ENCODE measurements around the gene DKK1. TPM values are rescaled to one million over a fixed set of nuclear protein-coding genes. Genes with fewer than 3 reads are reported as not detected.

The DKK1 gene, protein sequence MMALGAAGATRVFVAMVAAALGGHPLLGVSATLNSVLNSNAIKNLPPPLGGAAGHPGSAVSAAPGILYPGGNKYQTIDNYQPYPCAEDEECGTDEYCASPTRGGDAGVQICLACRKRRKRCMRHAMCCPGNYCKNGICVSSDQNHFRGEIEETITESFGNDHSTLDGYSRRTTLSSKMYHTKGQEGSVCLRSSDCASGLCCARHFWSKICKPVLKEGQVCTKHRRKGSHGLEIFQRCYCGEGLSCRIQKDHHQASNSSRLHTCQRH
- 22.0 and 33.0 TPM in 2 replicates for total RNA-seq

- DNase-seq (ENCODE audit: extremely low read depth, low read depth, low spot score), result peak; percentile 55
Observed at GRCh38 chr10:52313933-52314821, at the start of gene DKK1. DKK1 (plus strand) TSS chr10:52314281; CDS start chr10:52314435, 154 bp downstream.

DNA sequence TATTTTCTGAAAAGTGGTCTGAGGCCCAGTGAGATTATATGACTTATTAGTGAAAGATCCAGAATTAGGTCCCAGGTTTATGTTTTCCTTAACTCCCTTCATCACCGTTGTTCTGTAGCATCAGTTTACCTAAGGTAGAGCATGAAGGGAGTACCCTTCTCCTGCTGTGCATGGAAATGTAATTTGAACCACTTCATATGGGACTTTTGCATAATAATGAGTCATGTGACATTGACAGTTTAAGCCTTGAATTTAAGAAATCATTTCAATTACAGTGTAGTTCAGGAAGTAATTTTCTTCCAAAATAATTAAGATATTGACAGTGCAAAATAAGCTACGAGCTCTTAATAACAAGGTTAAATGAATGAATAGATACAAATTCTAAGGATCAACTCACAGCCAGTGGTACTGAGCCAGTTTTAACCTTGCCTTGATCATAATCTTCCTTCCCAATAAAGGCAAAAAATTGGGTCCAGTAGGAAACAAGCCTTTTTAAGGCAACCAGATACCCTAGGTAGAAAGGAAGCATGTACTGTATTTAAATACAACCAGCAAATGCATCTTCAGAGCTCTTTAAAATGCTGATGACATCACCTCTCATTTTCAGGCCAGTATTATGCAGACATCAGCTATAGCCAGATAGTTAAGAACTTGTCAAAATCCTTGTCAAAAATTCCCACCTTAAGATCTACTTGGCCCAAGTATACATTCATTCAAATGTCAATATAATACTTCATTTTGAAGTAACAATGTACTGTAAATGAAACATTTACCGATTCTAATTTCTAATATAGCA lies 48.8 kb upstream of the DKK1 start:
- no peak for DNase-seq (ENCODE audit: extremely low read depth, low read depth, low spot score)

DNA sequence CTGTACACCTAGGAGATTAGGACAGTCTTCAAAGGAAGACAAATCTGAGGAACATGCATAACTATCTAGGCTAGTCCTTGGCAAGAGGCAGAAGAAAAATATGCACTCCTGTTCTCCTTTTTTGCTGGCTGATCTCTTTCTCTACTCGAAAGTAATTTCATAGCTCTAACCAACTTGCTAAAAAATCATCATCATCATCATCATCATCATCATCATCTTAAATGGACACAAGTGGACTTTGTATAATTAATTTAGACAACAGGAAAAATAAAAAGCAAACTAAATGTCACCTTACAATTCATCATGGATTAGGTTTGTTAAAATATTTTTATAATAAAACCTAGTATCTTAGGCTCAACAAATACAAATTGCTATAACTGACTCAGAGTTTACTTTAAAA lies 47.2 kb upstream of the DKK1 start:
- DNase-seq (ENCODE audit: extremely low read depth, low read depth, low spot score), result no peak

DNA sequence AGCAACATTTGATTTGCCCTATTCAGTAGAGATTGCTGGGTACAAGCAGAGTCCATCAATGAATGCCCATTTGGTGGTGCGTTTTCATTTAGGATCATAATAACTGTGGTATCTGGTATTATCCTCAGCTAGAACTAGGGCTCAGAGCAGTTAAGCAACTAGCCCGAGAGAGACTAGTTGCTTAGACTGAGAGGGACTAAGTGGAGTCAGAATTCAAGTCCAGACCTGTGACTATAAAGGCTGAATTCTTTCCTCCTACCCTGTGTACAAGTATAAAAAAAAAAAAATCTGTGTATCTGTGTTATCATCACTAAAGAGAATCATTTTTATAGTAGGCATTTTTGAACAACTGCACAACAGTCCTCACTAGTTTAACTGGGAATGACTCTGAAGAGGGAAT lies 45.3 kb upstream of the DKK1 start:
- no peak for DNase-seq (ENCODE audit: extremely low read depth, low read depth, low spot score)

DNA sequence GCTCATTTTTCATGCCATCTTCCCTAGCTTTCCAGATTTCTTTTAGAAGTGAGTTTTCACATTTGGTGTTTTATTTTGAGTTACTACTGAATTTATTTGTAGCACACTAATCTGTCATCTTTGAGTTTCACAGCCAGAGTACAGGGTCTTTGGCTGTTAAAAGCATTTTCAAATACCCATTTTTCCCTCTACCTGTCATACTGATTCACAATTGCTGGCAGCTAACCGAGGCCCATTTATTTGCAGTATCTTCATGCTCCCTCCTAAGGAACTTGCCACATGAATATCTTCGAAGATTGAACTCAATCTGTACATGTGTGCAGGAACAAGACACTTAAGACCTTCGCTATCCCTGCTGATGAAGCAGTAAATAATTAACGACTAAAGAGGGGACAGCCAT lies 44.8 kb upstream of the DKK1 start:
- no peak for DNase-seq (ENCODE audit: extremely low read depth, low read depth, low spot score)

DNA sequence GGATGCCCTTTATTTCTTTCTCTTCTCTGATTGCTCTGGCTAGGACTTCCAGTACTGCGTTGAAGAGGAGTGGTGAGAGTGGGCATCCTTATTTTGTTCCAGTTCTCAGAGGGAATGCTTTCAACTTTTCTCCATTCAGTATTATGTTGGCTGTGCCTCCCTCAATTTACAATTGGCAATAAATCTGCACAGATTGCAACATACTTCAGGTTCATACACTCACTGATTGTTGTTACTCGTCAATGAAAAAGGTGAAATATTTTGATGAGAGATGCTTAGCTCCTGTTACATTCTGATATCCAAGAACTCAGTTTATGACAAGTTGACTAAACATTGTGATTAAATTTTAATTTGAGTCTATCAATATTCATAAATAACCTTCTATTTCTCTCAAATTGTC lies 37.9 kb upstream of the DKK1 start:
- no peak for DNase-seq (ENCODE audit: extremely low read depth, low read depth, low spot score)

GRCh38 chr10:52276986-52277385 lies 37.1 kb upstream of the DKK1 start:
- DNase-seq (ENCODE audit: extremely low read depth, low read depth, low spot score), result no peak

DNA sequence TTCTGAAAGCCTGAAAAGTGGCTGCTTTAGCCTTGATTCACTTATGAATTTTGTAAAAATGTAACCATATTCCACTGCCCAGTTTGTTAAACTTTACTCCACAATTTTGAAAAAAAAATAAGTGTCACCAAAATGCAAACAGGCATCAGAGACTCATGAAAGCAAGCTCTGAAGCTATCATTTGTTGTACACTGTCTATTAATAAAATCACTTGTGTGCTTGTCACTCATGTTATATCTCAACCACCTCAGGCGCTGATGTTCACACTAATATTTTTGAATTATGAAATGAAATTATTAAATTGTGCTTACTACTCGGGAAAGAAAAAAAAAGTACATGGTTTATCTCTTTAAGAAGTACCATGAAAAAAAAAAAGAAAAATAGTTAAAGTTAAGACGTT lies 34.5 kb upstream of the DKK1 start:
- no peak for DNase-seq (ENCODE audit: extremely low read depth, low read depth, low spot score)

- DNase-seq (ENCODE audit: extremely low read depth, low read depth, low spot score), result no peak
Observed at GRCh38 chr10:52280051-52280450, 34.0 kb upstream of the DKK1 start.

- DNase-seq (ENCODE audit: extremely low read depth, low read depth, low spot score), result no peak
Observed at GRCh38 chr10:52283174-52283573, 30.9 kb upstream of the DKK1 start.

DNA sequence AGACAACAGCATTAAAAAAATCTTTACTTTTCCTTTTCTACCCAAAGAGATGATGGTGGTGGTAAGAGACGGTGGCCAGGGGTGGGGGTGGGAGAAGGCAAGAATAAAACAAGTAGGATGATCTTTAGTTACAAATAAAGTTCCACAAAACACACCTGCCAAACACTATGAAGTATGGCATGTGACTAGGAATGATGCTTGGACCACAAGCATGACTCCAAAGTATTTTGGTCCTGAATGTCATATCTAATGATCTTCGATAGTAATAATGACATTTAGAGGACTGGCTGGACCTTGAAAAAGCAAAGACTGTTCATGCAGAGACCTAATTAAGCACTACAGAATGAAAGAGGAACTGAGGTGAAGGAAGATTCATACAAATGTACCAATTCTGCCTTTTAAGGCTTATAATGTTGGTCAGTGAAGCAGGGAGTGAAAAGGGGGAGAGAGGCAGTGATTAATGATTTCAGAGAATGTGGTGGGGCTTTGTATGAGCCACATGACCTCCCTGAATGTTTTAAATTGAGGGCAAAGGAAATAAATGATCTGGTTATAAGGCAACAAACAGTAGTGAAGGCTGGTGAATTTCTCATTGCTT lies 29.6 kb upstream of the DKK1 start:
- DNase-seq (ENCODE audit: extremely low read depth, low read depth, low spot score), result no peak

DNA sequence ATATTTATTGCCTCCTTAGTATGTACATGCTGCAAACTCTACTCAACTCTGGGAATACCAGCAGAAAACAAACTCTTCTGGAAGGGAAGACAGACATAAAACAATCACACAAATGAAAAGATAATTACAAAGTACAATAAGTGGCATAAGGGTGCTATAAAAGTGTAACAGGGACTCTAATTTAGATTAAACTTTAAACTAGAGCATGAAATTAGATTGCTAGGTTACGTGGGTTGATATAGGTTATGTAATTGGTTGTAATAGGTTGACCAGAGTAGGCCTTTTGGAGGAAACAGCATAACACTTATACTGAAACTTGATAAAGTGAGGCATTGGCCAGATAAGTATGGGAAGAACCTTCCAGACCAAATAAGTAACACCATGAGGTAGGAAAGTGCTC lies 26.2 kb upstream of the DKK1 start:
- no peak for DNase-seq (ENCODE audit: extremely low read depth, low read depth, low spot score)

DNA sequence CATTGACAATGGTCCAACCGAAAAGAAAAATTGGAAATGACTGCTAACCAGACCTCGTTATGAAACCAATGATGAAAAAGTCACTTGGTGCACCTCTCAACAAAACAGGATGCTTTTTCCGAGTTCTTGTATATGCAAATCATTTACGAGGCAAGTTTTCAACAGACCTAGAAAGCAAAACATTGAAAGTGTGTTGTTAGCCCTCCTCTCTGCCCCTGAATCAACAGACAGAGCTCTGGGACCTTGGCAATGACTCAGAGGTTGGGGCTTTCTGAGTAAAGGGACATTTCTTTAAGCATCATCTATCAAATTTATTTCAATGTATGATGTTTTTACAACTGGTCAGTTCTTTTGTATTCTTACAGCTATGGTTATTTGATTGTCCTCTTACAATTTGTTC lies 16.3 kb upstream of the DKK1 start:
- no peak for DNase-seq (ENCODE audit: extremely low read depth, low read depth, low spot score)

- no peak for DNase-seq (ENCODE audit: extremely low read depth, low read depth, low spot score)
Observed at GRCh38 chr10:52300599-52301277, 13.3 kb upstream of the DKK1 start.

GRCh38 chr10:52308251-52309031 lies 5.6 kb upstream of the DKK1 start:
- peak; percentile 54 for DNase-seq (ENCODE audit: extremely low read depth, low read depth, low spot score)

DNA sequence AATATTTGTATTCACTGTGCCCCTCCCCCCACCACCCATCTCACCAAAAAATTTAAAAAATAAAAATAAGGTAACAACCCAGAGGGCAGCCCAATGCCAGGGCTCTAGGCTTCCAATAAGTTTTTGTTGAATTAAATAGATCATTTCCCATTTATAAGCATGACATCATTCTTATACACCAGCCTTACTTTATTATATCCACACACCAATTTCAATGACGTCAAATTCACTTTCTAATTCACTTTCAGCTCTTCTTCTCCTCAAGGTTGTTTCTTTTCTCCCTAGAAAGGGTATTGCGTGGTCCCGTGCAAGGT lies 1.2 kb upstream of the DKK1 start:
- DNase-seq (ENCODE audit: extremely low read depth, low read depth, low spot score), result no peak

GRCh38 chr10:52313256-52313932 lies 687 bp upstream of the DKK1 start:
- DNase-seq (ENCODE audit: extremely low read depth, low read depth, low spot score), result no peak

DNA sequence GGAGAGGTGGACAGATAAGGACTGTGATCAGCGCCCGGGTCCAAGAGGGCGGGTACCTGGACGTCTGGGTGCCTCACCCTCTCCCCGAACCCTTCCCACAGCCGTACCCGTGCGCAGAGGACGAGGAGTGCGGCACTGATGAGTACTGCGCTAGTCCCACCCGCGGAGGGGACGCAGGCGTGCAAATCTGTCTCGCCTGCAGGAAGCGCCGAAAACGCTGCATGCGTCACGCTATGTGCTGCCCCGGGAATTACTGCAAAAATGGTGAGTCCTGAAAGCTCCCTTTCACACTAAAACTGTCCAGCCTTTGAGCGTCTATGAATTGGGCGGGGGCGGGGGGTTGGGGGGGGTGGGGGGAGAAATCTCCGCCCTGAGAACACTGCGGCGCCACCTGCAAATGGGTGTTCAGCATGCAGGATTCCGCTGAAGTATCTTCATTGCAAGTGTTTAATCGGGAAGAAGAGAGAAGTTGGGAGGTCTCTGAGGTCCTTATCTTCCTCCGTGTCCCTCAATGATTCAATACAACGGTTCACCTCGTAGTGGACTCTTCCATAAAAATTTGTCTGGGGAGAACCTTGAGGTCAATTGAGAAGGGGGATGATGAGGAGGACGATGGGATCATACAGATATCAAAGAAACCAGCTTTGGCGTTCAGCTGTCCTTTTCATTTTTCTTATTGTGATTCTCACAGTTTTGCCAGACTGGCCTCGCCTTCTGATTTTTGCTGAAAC lies 906 bp downstream of the DKK1 start:
- no peak for DNase-seq (ENCODE audit: extremely low read depth, low read depth, low spot score)

GRCh38 chr10:52316001-52316400 lies 1.9 kb downstream of the DKK1 start:
- no peak for DNase-seq (ENCODE audit: extremely low read depth, low read depth, low spot score)
